ENCODE measurements around the gene SLC39A11.
"Not testable (repeated sequence)": the region's sequence is repeated elsewhere in the genome, so short reads cannot be mapped to it uniquely, and the experiment has no call there.

SLC39A11 gene

GRCh38 chr17:72656130-72656763 is 436.2 kb downstream of the SLC39A11 start:
- no peak for DNase-seq (ENCODE audit: low read depth, low spot score)

GRCh38 chr17:72654706-72655105 is 437.8 kb downstream of the SLC39A11 start:
- DNase-seq (ENCODE audit: low read depth, low spot score): no peak

- no peak for DNase-seq (ENCODE audit: low read depth, low spot score)
Observed at GRCh38 chr17:72651988-72652387, 440.5 kb downstream of the SLC39A11 start.

- DNase-seq (ENCODE audit: low read depth, low spot score): no peak
Observed at GRCh38 chr17:72648702-72649101, 443.8 kb downstream of the SLC39A11 start.

GRCh38 chr17:72646176-72646575 is 446.3 kb downstream of the SLC39A11 start:
- DNase-seq (ENCODE audit: low read depth, low spot score): no peak

- no peak for DNase-seq (ENCODE audit: low read depth, low spot score)
Observed at GRCh38 chr17:72644492-72644891, 448.0 kb downstream of the SLC39A11 start.

GRCh38 chr17:72643575-72644216 is 448.8 kb downstream of the SLC39A11 start:
- DNase-seq (ENCODE audit: low read depth, low spot score): no peak

GRCh38 chr17:72642720-72643119 is 449.8 kb downstream of the SLC39A11 start:
- DNase-seq (ENCODE audit: low read depth, low spot score): no peak

GRCh38 chr17:72640415-72641165 is 451.9 kb downstream of the SLC39A11 start:
- DNase-seq (ENCODE audit: low read depth, low spot score): no peak

GRCh38 chr17:72639711-72640110 is 452.8 kb downstream of the SLC39A11 start:
- no peak for DNase-seq (ENCODE audit: low read depth, low spot score)

GRCh38 chr17:72638932-72639331 is 453.6 kb downstream of the SLC39A11 start:
- not testable (repeated sequence) for DNase-seq (ENCODE audit: low read depth, low spot score)

- no peak for DNase-seq (ENCODE audit: low read depth, low spot score)
Observed at GRCh38 chr17:72635034-72635635, 457.4 kb downstream of the SLC39A11 start.

GRCh38 chr17:72634621-72635020 is 457.9 kb downstream of the SLC39A11 start:
- DNase-seq (ENCODE audit: low read depth, low spot score): no peak

- DNase-seq (ENCODE audit: low read depth, low spot score): no peak
Observed at GRCh38 chr17:72631949-72632684, 460.4 kb downstream of the SLC39A11 start.

GRCh38 chr17:72631568-72631948 is 460.9 kb downstream of the SLC39A11 start:
- no peak for DNase-seq (ENCODE audit: low read depth, low spot score)

- no peak for DNase-seq (ENCODE audit: low read depth, low spot score)
Observed at GRCh38 chr17:72624652-72625051, 467.8 kb downstream of the SLC39A11 start.

- no peak for DNase-seq (ENCODE audit: low read depth, low spot score)
Observed at GRCh38 chr17:72624226-72624625, 468.3 kb downstream of the SLC39A11 start.

GRCh38 chr17:72622661-72623433 is 469.6 kb downstream of the SLC39A11 start:
- DNase-seq (ENCODE audit: low read depth, low spot score): no peak

- DNase-seq (ENCODE audit: low read depth, low spot score): no peak
Observed at GRCh38 chr17:72619976-72620650, 472.4 kb downstream of the SLC39A11 start.

GRCh38 chr17:72618001-72618509 is 474.4 kb downstream of the SLC39A11 start:
- no peak for DNase-seq (ENCODE audit: low read depth, low spot score)
